ENCODE data around the gene SMYD3. TPM values are rescaled to one million over a fixed set of nuclear protein-coding genes. Genes with fewer than 3 reads are reported as not detected.

The SMYD3 gene
- total and polyA plus RNA-seq, 4 donors = 10.5 to 40.1 (median 32.5) TPM

- Histone ChIP-seq H3K36me3 (ENCODE audit: control insufficient read depth in 4 of 4, insufficient read depth in 4 of 4, low read length in 4 of 4) (peaks cover 9 to 26% (median 13%) of the 10 kb centered on the region in 4 donors), H3K4me1 (ENCODE audit: control insufficient read depth in 5 of 5, insufficient read depth in 5 of 5, low read length in 5 of 5) (no peaks in the 10 kb centered on the region), H3K9ac (ENCODE audit: insufficient read depth in 1 of 2, low read length in 2 of 2) (no peak overlapping the region), H3K27ac (ENCODE audit: low read depth in 1 of 2, low read length in 1 of 2) (no peak overlapping the region), H3K27me3 (ENCODE audit: control insufficient read depth in 3 of 3, insufficient read depth in 3 of 3, low read length in 2 of 3) (no peaks in the 10 kb centered on the region), H3K4me3 (no peak overlapping the region), H3K9me3 (ENCODE audit: control insufficient read depth in 4 of 4, insufficient read depth in 3 of 4, low read length in 3 of 4) (no peaks in the 10 kb centered on the region)
- 70 to 71% methylated on average over 11 of the region's 11 CpGs for WGBS, 2 donors
- no peak for DNase-seq
- TF ChIP-seq CTCF (IDR thresholded peaks at IDR 0.05; ENCODE audit: control extremely low read depth, extremely low read depth) = no peak
- no peak for ATAC-seq (ENCODE audit: insufficient read depth, low FRiP score)
Measured at GRCh38 chr1:246550402-246550801, 43.3 kb upstream of the SMYD3 start.

DNA sequence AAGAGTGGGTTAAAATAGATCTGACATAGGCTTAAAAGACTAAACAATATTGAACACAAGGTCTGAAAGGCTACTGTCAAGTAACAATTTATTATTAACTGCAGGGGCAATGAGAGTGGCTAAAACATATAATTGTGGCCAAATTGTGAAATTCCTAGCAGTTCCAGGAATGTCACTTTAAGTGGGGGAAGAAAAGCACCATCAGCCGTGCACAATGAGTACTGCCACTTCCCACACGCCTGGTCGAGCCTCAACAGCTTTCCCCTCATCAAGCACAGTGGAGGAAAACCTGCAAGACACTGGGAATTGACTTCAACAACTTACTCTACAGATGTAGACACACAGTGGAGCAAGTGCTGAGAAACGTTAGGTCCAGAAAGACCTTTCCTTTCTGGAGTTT lies 42.6 kb upstream of the SMYD3 start:
- Histone ChIP-seq H3K4me1 (ENCODE audit: control insufficient read depth in 5 of 5, insufficient read depth in 5 of 5, low read length in 5 of 5) (no peaks in the 10 kb centered on the region), H3K9me3 (ENCODE audit: control insufficient read depth in 4 of 4, insufficient read depth in 3 of 4, low read length in 3 of 4) (no peaks in the 10 kb centered on the region), H3K4me3 (no peak overlapping the region), H3K36me3 (ENCODE audit: control insufficient read depth in 4 of 4, insufficient read depth in 4 of 4, low read length in 4 of 4) (peaks cover 9 to 27% (median 14%) of the 10 kb centered on the region in 4 donors), H3K27ac (ENCODE audit: low read depth in 1 of 2, low read length in 1 of 2) (no peak overlapping the region), H3K9ac (ENCODE audit: insufficient read depth in 1 of 2, low read length in 2 of 2) (no peak overlapping the region), H3K27me3 (ENCODE audit: control insufficient read depth in 3 of 3, insufficient read depth in 3 of 3, low read length in 2 of 3) (no peaks in the 10 kb centered on the region)
- TF ChIP-seq CTCF (IDR thresholded peaks at IDR 0.05; ENCODE audit: control extremely low read depth, extremely low read depth) = no peak
- no peak for ATAC-seq (ENCODE audit: insufficient read depth, low FRiP score)
- WGBS, 2 donors = 33 to 37% methylated on average over 4 of the region's 4 CpGs
- DNase-seq = no peak

DNA sequence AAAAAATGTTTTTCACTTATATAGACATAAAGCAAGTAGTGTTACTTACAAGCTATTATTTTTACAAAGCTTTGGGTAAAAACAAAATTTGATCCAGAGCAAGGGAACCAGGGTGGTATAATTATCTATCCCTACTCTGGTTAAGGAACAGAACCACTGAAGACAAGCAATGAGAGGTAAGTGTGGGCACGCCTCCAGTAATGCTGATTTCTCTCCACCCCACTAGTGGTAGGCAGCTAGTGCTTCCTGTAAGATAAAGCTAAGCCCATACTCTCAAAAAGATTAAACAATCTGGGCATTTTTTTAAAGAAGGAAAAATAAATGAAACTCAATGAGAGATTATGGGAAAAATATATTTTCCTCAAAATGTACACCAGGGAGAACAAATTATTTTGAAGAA lies 36.9 kb upstream of the SMYD3 start:
- Histone ChIP-seq H3K27ac (ENCODE audit: low read depth in 1 of 2, low read length in 1 of 2) (no peak overlapping the region), H3K9ac (ENCODE audit: insufficient read depth in 1 of 2, low read length in 2 of 2) (no peak overlapping the region), H3K4me1 (ENCODE audit: control insufficient read depth in 5 of 5, insufficient read depth in 5 of 5, low read length in 5 of 5) (no peaks in the 10 kb centered on the region), H3K4me3 (no peak overlapping the region), H3K27me3 (ENCODE audit: control insufficient read depth in 3 of 3, insufficient read depth in 3 of 3, low read length in 2 of 3) (no peaks in the 10 kb centered on the region), H3K36me3 (ENCODE audit: control insufficient read depth in 4 of 4, insufficient read depth in 4 of 4, low read length in 4 of 4) (peaks cover 16 to 22% (median 21%) of the 10 kb centered on the region in 4 donors), H3K9me3 (ENCODE audit: control insufficient read depth in 4 of 4, insufficient read depth in 3 of 4, low read length in 3 of 4) (no peaks in the 10 kb centered on the region)
- 87 to 92% methylated on average over 1 of the region's 1 CpG for WGBS, 2 donors
- no peak for TF ChIP-seq CTCF (IDR thresholded peaks at IDR 0.05; ENCODE audit: control extremely low read depth, extremely low read depth)
- no peak for DNase-seq
- ATAC-seq (ENCODE audit: insufficient read depth, low FRiP score) = no peak
